Activated naive CD4-positive, alpha-beta T cell treated with anti-CD3 and anti-CD28 coated beads, Interleukin-2, amount 10 ng/mL, durations not matched to agents 7 days and 5 days (primary cell): ENCODE results near the gene SRD5A2.

Source experiments
- CTCF ChIA-PET: fragments of 350-600 bp; sonication (Branson Sonifier 250); formaldehyde crosslinking; loops from one replicate; lab custom pipeline; 2021; ENCODE audit warnings: antibody characterized with exemption; lab: Charles Lee
- DNase-seq: peaks from one replicate; pipeline ENCODE4 v3.0.0-alpha.2; 2020
- H3K27ac Mint-ChIP-seq: one replicate; pipeline ENCODE4 v1.8.0; 2021; ENCODE audit warnings: mild to moderate bottlenecking, moderate library complexity, mixed read lengths
- H3K27me3 Mint-ChIP-seq: one replicate; pipeline ENCODE4 v1.8.0; 2021; ENCODE audit warnings: mild to moderate bottlenecking, mixed read lengths
- H3K36me3 Mint-ChIP-seq: one replicate; pipeline ENCODE4 v1.8.0; 2021; ENCODE audit warnings: mixed read lengths
- H3K4me1 Mint-ChIP-seq: one replicate; pipeline ENCODE4 v1.8.0; 2021; ENCODE audit warnings: mixed read lengths
- H3K4me3 Mint-ChIP-seq: one replicate; pipeline ENCODE4 v1.8.0; 2021; ENCODE audit warnings: mild to moderate bottlenecking, moderate library complexity, mixed read lengths
- H3K9me3 Mint-ChIP-seq: one replicate; pipeline ENCODE4 v1.8.0; 2021; ENCODE audit warnings: mixed read lengths

Gene SRD5A2, protein sequence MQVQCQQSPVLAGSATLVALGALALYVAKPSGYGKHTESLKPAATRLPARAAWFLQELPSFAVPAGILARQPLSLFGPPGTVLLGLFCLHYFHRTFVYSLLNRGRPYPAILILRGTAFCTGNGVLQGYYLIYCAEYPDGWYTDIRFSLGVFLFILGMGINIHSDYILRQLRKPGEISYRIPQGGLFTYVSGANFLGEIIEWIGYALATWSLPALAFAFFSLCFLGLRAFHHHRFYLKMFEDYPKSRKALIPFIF

DNA sequence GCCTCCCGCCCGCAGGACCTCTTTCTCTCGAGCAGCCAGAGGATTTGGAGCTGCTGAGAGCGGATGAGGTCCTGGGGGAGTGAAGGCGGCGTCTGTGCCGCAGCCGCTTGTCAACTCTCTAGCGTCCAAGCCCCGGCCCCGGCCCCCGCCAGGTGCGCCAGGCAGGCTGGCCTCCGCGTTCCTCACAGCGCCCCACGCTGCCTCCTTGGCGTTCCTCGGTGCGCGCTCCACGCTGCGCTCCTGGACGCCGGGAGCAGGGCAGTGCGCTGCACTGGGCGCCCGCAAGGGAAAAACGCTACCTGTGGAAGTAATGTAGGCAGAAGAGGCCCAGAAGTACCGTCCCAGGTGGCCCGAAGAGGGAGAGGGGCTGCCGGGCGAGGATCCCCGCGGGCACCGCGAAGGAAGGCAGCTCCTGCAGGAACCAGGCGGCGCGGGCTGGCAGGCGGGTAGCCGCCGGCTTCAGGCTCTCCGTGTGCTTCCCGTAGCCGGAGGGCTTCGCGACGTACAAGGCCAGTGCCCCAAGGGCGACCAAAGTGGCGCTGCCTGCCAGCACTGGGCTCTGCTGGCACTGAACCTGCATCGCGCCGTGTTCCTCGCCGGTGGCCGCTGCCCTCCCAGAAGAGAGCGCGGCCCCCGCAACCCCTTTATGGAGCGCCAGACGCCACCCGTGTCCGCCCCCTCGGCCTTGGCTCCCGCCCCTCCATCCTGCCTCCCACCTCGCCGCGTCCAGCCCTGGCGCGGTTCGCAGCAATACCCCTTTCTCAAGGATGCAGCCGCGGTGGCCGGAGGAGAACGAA is at the start of gene SRD5A2:
Gene SRD5A2, minus strand, starts transcription at position 618 of the 797 bp plus-strand sequence. Its CDS starts 38 bp downstream, at position 580.
- Mint-ChIP-seq H3K27ac (no peak within 1 kb of the TSS), H3K4me3 (no peak within 1 kb of the TSS), H3K4me1 (no peaks in the 10 kb centered on the region), H3K9me3 (peaks cover 7% of the 10 kb centered on the region), H3K27me3 (peaks cover 42% of the 10 kb centered on the region), H3K36me3 (no peaks in the 10 kb centered on the region)
- CTCF ChIA-PET: no interaction called here
- no peak for DNase-seq

DNA sequence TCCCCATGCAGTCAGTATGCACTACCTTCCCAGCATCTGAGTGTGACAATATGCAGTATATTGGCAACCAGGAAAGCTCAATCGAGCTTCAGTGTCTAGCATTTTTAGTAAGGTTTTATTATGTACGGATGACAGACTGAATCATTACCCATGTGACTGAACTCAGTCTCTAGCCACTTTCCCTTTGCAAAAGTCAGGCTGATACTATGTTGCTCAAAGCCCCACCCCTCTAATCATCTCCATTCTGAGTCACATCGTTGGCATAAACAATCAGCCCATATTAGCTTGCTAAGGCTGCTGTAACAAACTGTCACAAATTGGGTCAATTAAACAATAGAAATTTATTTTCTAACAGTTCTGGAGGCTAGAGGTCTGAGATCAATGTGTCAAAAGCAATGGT is 25.8 kb upstream of the SRD5A2 start:
- DNase-seq: no peak
- Mint-ChIP-seq H3K27ac (no peak overlapping the region), H3K36me3 (no peaks in the 10 kb centered on the region), H3K9me3 (peaks cover 4% of the 10 kb centered on the region), H3K27me3 (no peaks in the 10 kb centered on the region), H3K4me3 (no peak overlapping the region), H3K4me1 (no peaks in the 10 kb centered on the region)
- CTCF ChIA-PET: no interaction called here

DNA sequence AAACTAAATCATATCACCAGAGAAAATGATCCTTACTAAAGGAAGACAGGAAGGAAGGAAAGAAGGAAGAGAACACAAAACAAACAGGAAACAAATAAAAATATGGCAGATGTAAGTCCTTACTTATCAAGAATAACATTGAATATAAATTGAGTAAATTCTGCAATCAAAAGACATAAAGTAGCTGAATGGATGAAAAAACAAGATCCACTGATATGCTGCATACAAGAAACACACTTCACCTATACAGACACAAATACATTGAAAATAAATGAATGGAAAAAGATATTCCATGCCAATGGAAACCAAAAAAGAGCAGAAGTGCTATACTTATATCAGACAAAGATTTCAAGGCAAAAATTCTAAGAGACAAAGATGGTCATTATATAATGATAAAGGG is 18.0 kb upstream of the SRD5A2 start:
- H3K27me3 Mint-ChIP-seq: no peaks in the 10 kb centered on the region
- no peak overlapping the region for H3K27ac Mint-ChIP-seq
- CTCF ChIA-PET: no interaction called here
- no peak for DNase-seq
- H3K4me3 Mint-ChIP-seq: no peak overlapping the region
- peaks cover 9% of the 10 kb centered on the region for H3K9me3 Mint-ChIP-seq
- H3K4me1 Mint-ChIP-seq: no peaks in the 10 kb centered on the region
- no peaks in the 10 kb centered on the region for H3K36me3 Mint-ChIP-seq

DNA sequence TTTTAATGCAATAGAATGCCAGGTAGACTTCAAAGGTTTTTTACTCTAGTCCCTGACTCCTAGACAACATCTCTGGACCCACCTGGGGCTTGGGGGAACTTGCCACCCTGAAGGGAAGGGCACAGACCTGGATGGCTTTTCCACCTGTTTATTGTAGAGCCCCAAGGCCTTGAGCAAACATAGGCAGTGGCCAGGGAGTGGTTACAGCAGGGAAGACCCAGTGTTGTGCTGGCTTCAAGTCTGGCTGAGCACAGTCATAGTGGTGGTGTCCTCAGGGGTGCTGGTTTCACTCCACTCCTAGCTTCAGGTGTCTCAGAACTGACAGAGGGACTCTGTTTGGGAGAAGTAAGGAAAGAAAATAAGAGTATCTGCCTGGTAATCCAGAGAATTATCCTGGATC is 5.5 kb upstream of the SRD5A2 start:
- Mint-ChIP-seq H3K4me3 (no peak overlapping the region), H3K36me3 (no peaks in the 10 kb centered on the region), H3K9me3 (peaks cover 4% of the 10 kb centered on the region), H3K4me1 (no peaks in the 10 kb centered on the region), H3K27me3 (peaks cover 17% of the 10 kb centered on the region), H3K27ac (no peak overlapping the region)
- DNase-seq: no peak
- CTCF ChIA-PET: no interaction called here

DNA sequence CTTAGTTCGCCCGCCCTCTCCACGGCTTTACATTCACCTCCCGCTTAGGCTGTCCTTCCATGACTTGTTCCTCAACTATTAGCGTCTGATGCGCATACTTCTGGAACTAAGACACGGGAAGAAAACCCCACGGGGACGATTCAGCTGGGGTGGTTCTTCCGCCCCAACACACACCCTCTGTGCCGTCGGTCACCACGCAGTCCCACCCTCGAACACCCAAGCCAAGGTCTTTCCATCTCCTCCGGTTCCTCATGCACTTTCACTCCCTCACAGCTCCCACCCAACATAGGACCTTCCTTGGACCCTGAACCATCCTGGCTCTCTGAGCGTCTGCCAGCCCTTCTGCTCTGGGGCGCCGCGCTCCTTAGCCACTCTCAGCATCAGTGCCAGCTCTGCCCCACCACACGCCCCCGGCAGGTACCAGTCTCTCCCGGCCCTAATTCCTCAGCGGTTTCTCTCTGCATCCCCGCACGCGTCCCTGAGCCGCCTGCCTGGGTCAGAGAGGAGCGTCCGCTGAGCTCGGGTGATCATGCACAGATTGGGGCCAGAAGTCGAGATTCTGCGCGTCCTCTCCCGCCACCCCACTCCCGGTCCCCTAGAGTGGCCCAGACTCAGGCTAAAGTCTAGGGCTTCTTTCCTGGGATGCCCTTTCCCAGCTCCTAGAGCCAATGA is 522 bp upstream of the SRD5A2 start:
- CTCF ChIA-PET: no interaction called here
- H3K27me3 Mint-ChIP-seq: peaks cover 42% of the 10 kb centered on the region
- H3K4me1 Mint-ChIP-seq: no peaks in the 10 kb centered on the region
- no peak overlapping the region for H3K27ac Mint-ChIP-seq
- no peaks in the 10 kb centered on the region for H3K36me3 Mint-ChIP-seq
- DNase-seq: no peak
- H3K4me3 Mint-ChIP-seq: no peak overlapping the region
- peaks cover 5% of the 10 kb centered on the region for H3K9me3 Mint-ChIP-seq

DNA sequence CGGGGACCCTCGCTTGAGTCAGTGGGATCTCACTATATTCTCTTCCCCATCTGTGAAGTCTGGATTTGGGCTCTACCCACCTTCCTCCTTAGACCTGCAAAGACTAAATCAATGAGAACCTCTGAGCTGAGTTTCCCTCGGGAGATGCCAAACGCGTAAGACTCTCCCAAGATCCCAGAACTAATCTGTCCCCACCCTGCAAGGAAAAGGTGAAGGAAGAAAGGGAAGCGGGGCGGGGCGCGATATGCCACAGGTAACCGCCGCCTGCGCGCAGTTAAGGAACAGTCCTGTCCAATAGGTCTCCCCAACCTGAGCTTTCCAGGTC is 780 bp downstream of the SRD5A2 start:
- Mint-ChIP-seq H3K36me3 (no peaks in the 10 kb centered on the region), H3K27me3 (peaks cover 42% of the 10 kb centered on the region), H3K4me1 (no peaks in the 10 kb centered on the region), H3K27ac (no peak overlapping the region), H3K9me3 (peaks cover 7% of the 10 kb centered on the region), H3K4me3 (no peak overlapping the region)
- CTCF ChIA-PET: no interaction called here
- no peak for DNase-seq

DNA sequence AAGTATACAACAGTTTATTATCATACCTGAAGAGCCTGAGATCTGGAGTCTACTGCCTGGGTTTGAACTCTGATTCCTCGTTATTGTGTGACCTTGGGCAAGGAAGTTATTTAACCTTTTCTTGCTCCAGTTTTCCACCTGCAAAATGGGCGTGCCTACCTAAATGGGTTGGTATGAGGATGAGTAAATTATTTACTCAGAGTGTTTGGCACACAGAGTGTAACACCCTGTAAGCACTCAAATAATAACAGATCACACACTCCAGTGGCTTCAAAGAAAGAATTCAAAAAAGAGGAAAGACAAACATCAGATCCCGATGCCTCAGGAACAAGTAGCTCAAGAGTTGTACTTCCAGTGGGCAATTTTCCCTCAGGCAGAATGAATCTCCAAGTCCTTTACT is 2.4 kb downstream of the SRD5A2 start:
- no peak overlapping the region for H3K27ac Mint-ChIP-seq
- DNase-seq: no peak
- H3K4me1 Mint-ChIP-seq: no peaks in the 10 kb centered on the region
- peaks cover 42% of the 10 kb centered on the region for H3K27me3 Mint-ChIP-seq
- H3K9me3 Mint-ChIP-seq: peaks cover 7% of the 10 kb centered on the region
- no peaks in the 10 kb centered on the region for H3K36me3 Mint-ChIP-seq
- H3K4me3 Mint-ChIP-seq: no peak overlapping the region
- CTCF ChIA-PET: no interaction called here

DNA sequence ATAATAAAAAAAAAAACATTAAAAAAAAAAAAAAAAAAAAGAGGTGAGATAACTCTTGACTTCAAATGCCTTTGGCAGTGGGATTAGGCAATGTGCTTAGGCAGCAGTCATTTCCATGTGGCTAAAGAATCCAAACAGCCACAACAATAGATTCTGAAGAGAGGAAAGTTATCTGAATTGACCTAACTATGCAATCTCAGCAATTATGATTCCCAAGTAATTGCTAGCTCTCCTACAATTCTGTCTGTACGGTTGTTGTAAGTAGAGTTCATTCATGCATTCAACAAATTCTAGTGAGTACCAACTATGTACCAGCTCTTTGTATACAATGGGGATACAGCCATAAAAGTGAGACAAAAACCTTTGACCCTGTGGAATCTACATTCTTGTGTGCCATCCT is 3.6 kb downstream of the SRD5A2 start:
- Mint-ChIP-seq H3K27ac (no peak overlapping the region), H3K36me3 (no peaks in the 10 kb centered on the region), H3K4me3 (no peak overlapping the region), H3K4me1 (no peaks in the 10 kb centered on the region), H3K9me3 (peaks cover 7% of the 10 kb centered on the region), H3K27me3 (peaks cover 34% of the 10 kb centered on the region)
- no peak for DNase-seq
- CTCF ChIA-PET: no interaction called here

DNA sequence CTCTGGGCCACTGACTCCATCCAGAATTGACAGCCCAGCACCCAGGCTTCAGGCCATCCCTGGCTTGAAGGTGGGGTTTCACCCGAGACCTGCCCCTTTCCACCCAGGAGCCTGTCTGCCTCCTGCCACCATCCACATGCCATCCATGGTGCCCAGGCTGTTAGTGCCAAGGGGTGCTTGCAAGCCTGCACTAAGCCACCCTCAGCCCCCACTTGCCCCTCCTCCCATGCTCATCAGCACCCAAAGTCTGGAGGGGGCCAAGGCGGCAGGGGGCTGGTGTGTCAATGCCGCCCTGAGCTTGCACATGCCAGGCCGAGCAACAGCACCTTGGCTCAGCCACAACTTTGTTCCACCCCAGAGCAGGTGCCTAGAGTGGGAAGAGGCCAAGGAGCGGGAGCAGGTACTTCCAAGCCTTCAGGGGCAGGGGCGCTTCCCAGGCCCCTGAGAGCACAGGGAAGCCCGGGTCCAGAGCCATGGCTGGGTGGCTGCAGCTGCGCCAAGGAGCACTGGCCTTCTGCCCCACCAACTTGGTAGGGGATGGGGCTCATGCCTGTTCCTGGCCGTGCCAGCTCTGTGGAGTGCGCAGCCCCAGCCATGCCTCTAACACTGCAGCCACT is 12.0 kb downstream of the SRD5A2 start:
- CTCF ChIA-PET: no interaction called here
- Mint-ChIP-seq H3K36me3 (no peaks in the 10 kb centered on the region), H3K27me3 (no peaks in the 10 kb centered on the region), H3K27ac (no peak overlapping the region), H3K4me3 (no peak overlapping the region), H3K4me1 (no peaks in the 10 kb centered on the region), H3K9me3 (peaks cover 1% of the 10 kb centered on the region)
- no peak for DNase-seq

DNA sequence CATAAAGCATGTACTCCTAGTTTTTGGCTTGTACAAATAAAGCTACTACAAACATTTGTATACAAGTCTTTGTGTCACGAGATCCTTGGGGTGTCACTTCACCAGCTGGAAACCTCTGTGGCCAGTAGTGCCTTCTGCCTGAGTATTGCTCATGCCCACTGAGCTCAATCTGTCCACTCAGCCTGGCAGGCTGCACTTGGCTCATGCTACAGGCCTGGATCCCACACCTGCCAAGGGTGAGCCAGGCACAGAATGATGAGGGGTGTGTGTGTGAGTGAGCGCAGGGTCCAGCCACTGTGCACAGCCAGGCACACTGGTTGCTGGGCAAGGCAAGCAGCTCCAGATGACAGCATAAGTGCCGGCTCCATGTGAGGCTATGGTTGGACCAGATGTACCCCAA is 13.1 kb downstream of the SRD5A2 start:
- no peak for DNase-seq
- peaks cover 1% of the 10 kb centered on the region for H3K9me3 Mint-ChIP-seq
- H3K27me3 Mint-ChIP-seq: no peaks in the 10 kb centered on the region
- CTCF ChIA-PET: no interaction called here
- H3K4me1 Mint-ChIP-seq: no peaks in the 10 kb centered on the region
- H3K4me3 Mint-ChIP-seq: no peak overlapping the region
- no peaks in the 10 kb centered on the region for H3K36me3 Mint-ChIP-seq
- no peak overlapping the region for H3K27ac Mint-ChIP-seq

DNA sequence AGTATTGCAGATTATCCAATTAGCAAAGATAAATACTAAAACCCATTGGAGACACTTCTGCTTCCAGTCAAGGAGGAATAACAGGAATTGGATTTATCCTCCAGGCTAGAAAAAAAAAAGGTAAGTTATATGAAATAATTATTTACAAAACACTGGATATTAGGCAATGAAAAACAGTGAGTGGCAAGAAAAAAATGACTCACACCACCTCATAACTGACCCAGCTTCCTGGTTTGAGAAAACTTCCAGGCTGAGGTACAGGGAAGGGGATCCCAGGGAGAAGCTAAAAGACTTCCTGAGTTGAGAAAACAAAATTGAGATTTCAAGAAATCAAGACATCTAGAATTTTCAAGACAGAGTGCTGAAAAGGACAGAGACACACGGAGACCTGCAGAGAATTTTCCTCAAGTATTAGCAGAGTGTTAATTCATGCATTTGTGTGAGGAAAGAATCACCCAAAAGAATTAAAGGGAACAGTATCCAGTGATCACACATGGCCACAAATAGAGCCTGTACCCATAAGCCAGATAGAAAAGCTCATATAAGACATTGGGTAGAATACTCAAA is 17.4 kb downstream of the SRD5A2 start:
- no peaks in the 10 kb centered on the region for H3K27me3 Mint-ChIP-seq
- H3K4me1 Mint-ChIP-seq: no peaks in the 10 kb centered on the region
- CTCF ChIA-PET: no interaction called here
- H3K4me3 Mint-ChIP-seq: no peak overlapping the region
- no peaks in the 10 kb centered on the region for H3K36me3 Mint-ChIP-seq
- no peaks in the 10 kb centered on the region for H3K9me3 Mint-ChIP-seq
- no peak overlapping the region for H3K27ac Mint-ChIP-seq
- no peak for DNase-seq

DNA sequence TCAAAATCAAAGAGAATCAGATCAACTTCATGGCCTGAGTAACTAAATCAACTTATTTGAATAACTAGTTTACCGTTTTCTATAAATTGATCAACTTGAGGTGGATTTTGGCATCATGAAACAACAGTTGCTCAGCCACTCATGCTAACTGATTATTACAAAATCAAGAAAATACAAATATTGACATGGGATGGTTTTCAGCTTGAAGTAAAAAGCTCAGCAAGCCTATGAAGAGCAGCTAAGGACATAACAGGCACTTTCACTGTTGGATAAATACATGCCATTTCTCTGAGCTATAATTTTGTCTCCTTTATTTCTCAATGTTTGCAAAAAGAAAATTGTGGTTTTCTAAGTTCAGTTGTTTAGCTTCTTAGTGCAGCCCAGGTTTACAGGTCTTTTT is 18.9 kb downstream of the SRD5A2 start:
- Mint-ChIP-seq H3K4me3 (no peak overlapping the region), H3K27ac (no peak overlapping the region), H3K36me3 (no peaks in the 10 kb centered on the region), H3K4me1 (no peaks in the 10 kb centered on the region), H3K27me3 (no peaks in the 10 kb centered on the region), H3K9me3 (no peaks in the 10 kb centered on the region)
- CTCF ChIA-PET: no interaction called here
- DNase-seq: no peak

DNA sequence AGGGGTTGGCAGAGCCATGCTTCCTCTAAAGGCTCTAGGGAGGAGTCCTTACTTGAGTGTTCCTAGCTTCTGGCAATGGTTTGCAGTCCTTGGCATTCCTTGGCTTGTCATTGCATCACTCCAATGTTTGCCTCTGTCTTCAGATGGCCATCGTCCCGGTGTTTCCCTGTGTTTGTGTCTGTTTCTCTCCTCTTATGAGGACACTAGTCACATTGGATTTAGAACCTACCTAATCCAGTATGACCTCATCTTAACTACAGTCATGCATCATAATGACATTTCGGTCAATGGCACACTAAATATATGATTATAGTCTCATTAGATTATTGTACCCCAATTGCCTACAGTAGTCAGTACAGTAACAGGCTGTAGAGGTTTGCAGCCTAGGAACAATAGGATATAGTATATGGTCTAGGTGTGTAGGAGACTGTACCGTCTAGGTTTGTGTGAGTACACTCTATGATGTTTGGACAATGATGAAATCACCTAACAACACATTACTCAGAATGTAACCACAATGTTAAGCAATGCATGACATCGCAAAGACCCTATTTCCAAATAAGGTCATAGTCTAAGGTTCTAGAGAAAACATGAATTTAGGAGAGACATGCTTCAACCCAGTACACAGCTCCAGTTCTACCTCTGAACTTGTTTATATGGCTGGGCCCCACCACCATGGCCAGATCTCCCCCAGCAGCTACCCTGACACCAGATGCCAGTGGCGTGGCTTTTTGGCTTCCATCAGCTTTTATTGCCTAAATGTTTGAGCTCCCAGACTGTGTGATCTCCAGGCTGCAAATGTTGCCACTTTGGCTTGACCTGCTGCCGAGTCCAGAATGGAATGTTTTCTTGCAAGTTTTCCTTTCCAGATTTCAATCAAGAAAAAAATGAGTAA is 22.1 kb downstream of the SRD5A2 start:
- Mint-ChIP-seq H3K27ac (no peak overlapping the region), H3K4me3 (no peak overlapping the region), H3K4me1 (no peaks in the 10 kb centered on the region), H3K27me3 (no peaks in the 10 kb centered on the region), H3K36me3 (no peaks in the 10 kb centered on the region), H3K9me3 (no peaks in the 10 kb centered on the region)
- CTCF ChIA-PET: no interaction called here
- DNase-seq: no peak

DNA sequence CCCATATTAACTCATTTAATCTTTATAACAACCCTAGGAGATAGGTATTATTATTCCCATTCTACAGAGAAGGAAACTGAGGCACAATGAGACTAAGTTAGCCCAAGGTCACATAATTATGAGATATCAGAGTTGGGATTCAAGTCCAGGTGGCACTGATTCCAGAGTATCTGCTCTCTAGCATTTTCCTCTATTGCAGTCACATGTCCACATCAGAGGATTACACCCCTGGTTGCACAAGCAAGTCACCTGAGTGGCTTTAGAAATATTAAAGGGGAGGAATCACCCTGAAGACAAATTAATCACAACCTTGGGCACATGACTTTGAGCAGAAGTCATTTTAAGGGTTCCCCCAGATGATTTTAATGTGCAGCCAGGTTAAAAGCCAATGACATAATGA is 23.8 kb downstream of the SRD5A2 start:
- no peak overlapping the region for H3K4me3 Mint-ChIP-seq
- H3K27me3 Mint-ChIP-seq: no peaks in the 10 kb centered on the region
- DNase-seq: no peak
- H3K4me1 Mint-ChIP-seq: no peaks in the 10 kb centered on the region
- CTCF ChIA-PET: no interaction called here
- no peaks in the 10 kb centered on the region for H3K9me3 Mint-ChIP-seq
- H3K36me3 Mint-ChIP-seq: no peaks in the 10 kb centered on the region
- no peak overlapping the region for H3K27ac Mint-ChIP-seq
